IPS-18c (cell line): ENCODE results near the gene ITIH6.
"Not testable (repeated sequence)": the region's sequence is repeated elsewhere in the genome, so short reads cannot be mapped to it uniquely, and the experiment has no call there.

Source experiments
- H3K4me3 ChIP-seq: 2 replicates; pipeline ENCODE4 v1.7.0; 2013; ENCODE audit warnings: low read depth, mild to moderate bottlenecking, low read length, moderate library complexity; ENCODE audit not compliant: insufficient read depth
- H3K9me3 ChIP-seq: one replicate; pipeline ENCODE4 v1.6.1; 2013; ENCODE audit warnings: mild to moderate bottlenecking, low read length, moderate library complexity; ENCODE audit not compliant: control insufficient read depth, insufficient read depth

The ITIH6 gene, protein sequence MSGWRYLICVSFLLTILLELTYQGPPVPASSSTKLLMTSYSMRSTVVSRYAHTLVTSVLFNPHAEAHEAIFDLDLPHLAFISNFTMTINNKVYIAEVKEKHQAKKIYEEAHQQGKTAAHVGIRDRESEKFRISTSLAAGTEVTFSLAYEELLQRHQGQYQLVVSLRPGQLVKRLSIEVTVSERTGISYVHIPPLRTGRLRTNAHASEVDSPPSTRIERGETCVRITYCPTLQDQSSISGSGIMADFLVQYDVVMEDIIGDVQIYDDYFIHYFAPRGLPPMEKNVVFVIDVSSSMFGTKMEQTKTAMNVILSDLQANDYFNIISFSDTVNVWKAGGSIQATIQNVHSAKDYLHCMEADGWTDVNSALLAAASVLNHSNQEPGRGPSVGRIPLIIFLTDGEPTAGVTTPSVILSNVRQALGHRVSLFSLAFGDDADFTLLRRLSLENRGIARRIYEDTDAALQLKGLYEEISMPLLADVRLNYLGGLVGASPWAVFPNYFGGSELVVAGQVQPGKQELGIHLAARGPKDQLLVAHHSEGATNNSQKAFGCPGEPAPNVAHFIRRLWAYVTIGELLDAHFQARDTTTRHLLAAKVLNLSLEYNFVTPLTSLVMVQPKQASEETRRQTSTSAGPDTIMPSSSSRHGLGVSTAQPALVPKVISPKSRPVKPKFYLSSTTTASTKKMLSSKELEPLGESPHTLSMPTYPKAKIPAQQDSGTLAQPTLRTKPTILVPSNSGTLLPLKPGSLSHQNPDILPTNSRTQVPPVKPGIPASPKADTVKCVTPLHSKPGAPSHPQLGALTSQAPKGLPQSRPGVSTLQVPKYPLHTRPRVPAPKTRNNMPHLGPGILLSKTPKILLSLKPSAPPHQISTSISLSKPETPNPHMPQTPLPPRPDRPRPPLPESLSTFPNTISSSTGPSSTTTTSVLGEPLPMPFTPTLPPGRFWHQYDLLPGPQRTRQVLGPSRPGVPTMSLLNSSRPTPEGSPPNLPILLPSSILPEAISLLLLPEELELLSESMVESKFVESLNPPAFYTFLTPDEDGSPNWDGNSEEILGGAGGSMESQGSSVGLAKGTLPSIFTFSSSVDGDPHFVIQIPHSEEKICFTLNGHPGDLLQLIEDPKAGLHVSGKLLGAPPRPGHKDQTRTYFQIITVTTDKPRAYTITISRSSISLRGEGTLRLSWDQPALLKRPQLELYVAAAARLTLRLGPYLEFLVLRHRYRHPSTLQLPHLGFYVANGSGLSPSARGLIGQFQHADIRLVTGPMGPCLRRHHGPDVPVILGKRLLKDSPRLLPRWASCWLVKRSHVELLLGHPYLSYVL

DNA sequence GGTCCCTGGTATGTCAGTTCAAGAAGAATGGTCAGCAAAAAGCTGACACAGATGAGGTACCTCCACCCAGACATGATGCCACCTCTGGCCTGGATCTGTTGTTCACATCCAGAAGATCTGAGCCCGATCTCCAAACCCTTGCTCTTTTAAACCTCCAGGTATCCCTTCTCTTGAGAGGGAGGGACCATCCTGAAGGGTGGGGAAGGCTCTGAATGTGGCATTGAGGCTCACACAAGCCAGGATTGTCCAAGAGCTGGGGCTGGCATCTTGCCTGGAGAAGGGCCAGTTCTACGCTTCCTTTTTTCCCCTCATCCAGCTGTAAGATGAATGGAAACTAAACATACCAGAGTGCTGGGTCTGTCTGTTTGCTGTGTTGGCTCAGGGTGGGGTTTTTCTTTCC is at the start of gene ITIH6:
Gene ITIH6 (minus strand): TSS at position 119 of the 400 bp plus-strand sequence. CDS start 45 bp downstream, at position 74.
- Histone ChIP-seq H3K9me3 (peaks cover 2% of the 10 kb centered on the region), H3K4me3 (no peak within 1 kb of the TSS)

DNA sequence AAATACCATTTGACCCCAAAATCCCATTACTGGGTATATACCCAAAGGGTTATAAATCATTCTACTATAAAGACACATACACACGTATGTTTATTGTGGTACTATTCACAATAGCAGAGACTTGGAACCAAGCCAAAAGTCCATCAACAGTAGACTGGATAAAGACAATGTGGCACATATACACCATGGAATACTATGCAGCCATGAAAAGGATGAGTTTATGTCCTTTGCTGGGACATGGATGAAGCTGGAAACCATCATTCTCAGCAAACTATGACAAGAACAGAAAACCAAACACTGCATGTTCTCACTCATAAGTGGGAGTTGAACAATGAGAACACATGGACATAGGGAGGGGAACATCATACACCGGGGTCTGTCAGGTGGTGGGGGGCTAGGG is 49.6 kb upstream of the ITIH6 start:
- not testable (repeated sequence) for H3K4me3 ChIP-seq, H3K9me3 ChIP-seq

DNA sequence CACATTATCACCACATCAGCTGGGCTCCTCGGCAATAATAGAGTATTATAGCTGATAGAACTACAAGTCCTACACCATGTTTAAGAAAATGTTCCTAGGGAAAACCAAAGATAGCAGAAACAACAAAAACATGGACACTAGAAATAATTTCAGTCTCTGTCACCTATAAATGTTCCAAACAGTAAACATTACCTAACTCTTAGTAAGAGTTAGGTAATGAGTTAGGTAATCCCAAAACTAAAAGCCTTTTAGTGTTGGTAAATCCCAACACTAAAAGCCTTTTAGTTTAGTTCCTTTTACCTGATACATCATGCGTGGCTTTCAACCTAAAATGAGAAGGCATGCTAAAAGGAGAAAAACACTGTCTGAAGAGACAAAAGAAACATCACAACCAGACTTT is 45.0 kb upstream of the ITIH6 start:
- Histone ChIP-seq H3K4me3 (no peak overlapping the region), H3K9me3 (peaks cover 13% of the 10 kb centered on the region)

DNA sequence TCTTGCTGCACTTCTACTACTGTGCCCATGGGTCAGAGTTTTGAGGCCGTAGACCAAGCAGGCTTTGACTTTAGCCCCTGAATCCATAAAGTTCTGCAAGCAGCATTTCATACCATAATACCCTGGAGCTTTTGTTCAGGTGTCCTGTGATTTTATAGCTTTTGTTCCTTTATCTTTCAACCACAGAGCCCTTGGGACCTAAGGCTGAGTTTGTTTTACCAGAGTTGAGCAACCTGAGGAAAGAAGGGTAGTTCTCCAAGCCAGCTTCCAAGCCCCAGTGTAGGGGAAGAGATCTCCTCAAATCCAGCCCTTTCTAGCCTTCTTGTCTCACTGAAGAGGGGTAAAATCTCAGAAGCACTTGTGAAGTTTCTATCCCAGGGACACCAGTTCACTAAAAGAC is 44.6 kb upstream of the ITIH6 start:
- peaks cover 13% of the 10 kb centered on the region for H3K9me3 ChIP-seq
- H3K4me3 ChIP-seq: no peak overlapping the region

DNA sequence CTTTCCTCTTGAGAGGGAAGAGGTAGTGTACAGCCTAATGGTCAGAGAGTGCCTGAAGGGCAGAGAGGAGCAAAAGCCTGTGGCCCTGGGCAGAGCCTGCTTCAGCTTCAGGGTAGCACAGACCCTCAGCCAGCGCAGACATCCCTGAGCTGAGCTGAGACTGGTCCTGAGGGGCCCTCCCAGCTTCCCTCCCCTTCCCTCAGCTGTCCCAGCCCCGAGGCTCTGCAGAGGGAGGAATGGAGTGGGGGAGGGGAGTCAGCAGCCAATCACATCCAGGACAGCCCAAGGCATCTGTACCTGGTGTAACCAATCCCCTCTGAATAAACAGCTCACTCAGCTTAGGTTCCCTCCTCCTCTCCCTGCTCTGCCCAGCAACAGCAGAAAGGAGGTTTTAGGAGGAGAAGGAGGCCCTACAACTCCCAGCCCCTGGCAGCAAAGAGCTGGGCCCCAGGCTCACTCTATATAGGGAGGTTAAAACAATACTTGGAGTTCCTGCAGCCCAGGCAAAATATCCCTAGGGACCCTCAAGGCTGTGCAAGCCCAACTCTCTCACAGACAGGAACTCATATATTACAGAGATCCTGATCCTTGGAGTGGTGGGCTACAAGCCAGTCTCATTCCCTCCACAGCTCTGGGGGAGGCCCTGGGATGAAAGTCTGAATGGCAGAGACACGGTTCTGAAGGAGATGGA is 43.3 kb upstream of the ITIH6 start:
- H3K9me3 ChIP-seq: peaks cover 13% of the 10 kb centered on the region
- not testable (repeated sequence) for H3K4me3 ChIP-seq

DNA sequence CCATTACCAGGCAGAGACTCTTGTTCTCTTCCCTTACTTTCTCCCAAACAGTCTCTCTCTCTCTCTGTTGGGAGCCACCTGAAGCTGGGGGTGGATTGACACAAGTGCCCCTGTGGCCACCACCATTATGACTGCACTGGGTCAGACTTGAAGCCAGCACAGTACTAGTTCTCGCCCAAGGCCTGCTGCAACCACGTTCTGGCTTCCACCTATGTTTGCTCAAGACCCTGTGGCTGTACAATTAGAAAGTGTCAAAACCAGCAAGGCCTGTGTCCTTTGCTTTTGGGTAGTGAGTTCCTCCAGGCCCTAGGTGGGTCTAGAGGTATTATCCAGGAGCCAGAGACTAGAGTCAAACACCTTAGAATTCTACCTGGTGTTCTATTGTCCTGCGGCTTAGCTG is 40.5 kb upstream of the ITIH6 start:
- peaks cover 10% of the 10 kb centered on the region for H3K9me3 ChIP-seq

DNA sequence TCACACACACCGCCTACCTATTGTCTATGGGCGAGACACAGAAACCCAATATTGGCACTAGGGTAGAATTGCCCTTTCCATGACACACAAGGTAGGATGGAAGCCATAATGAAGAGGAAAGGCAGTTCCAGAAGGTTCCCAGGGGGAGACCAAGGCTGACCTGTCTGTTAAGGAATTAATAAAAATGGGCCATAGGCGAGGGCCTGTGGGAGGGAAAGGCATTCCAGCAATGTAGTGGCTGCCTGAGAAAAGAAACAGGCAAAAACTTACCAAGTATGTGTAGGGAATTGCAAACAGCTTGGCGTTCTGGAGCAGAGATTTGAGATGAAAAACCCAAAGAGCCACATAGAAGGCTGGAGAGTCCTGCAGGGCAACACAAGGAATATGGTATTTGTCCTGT is 28.5 kb upstream of the ITIH6 start:
- Histone ChIP-seq H3K9me3 (no peaks in the 10 kb centered on the region), H3K4me3 (no peak overlapping the region)

More for the DNA sequence above, 40.5 kb upstream of the ITIH6 start:
- H3K4me3 ChIP-seq: no peak overlapping the region

DNA sequence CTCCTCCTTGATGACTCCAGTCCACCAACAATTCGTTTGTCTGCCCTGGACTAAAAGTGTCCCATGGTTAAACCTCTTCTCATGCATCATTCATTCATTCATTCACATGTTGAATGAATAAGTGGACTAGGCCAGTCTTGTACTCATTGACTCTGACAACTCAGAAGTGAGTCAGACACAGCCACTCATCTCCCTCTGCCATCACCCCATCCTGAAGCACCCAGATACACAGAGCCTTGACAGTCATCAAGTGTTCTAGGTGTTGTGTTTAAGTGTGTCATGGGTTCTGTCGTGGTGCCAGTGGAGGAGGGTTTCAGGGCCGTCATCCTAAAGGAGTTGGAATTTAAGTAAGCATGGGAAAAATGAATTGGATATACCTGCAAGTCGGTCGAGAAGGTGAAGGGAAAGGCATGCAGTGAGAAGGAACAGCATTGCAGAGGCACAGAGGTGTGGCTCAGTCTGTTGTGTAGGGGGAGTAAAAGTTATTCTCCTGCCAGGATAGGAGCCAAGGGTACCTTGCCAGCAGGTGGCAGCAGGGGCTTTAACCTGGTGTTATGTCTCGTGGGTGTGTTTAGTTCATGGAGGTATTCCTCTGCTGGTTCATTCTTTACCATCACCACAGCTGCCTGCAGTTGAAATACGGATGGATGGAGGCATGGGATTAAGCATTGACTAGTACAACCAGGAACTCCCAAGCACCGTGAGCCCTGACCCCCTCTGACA is 27.8 kb upstream of the ITIH6 start:
- Histone ChIP-seq H3K9me3 (no peaks in the 10 kb centered on the region), H3K4me3 (no peak overlapping the region)

DNA sequence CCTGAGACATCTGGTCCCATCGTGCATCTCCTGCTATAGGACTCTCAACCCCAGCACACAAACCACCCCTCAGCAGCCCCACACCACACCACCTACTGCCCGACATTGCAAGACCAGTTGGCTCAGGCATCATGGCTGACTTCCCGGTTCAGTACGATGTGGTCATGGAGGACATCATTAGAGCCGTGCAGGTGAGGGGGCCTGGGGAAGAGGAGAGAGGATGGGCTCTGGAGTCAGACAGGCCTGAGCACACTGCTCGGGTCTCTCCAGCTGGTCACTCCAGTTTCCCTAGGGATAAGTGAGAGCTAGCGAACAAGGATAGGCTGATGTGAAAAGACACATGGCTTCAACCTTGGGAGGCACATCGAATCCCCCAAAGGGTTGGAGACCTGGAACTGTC is 26.7 kb upstream of the ITIH6 start:
- Histone ChIP-seq H3K9me3 (no peaks in the 10 kb centered on the region), H3K4me3 (no peak overlapping the region)

DNA sequence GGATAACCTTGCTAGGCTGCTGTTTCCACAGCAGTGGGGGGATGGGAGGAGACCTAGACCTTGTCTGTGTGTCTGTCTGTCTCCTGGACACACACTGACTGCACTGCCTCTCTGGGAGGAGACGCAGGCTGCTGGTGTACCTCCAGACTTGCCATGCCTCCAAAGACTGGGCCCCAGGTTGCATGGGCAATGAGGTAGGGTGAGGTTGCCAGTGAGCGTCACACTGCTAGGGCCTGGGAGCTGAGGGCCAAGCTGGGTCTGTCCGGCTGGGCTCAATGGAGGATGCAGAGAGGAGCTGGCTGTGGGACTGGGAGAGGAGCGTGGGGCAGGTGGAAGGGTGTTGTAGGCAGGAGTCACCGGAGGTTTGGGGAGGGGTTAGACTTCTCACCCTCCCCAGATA is 26.1 kb upstream of the ITIH6 start:
- Histone ChIP-seq H3K9me3 (peaks cover under 1% of the 10 kb centered on the region), H3K4me3 (no peak overlapping the region)

DNA sequence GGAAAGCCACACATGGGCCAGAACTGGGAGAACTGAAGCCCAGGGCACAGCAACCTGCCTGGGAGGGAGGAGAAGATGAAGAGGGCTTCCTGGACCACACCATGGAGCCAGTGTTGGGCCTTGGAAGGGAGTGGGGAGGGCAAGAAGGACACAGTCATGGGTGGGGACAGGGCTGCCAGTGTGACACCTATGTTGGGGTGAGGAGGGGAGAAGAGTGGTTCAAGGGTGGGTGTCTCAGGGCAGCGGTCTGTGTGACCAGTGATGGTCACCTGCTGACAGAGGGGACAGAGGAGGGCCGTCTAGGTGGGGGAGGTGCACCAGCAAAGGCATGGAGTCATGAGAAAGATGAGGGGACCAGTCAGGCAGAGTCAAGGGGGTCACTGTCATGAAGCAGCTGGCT is 23.3 kb upstream of the ITIH6 start:
- Histone ChIP-seq H3K4me3 (no peak overlapping the region), H3K9me3 (peaks cover 5% of the 10 kb centered on the region)

DNA sequence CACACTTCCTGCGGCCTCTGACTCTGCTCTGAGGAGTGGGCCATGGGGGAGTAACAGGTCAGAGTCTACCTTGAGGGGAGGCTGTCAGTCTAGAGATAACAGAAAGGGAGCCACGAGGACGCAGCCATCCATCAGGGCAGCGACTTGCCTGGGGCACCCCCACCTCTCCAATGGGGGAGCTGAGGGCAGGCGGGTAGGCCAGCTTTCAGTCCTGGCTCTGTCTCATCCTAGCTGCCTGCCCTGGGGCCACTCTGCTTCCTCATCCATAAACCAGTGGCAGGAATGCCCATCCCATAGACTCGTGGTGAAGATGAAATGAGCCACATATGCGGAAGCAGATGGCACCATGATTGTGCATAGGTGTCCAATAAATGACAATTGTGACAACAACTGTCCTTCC is 22.7 kb upstream of the ITIH6 start:
- Histone ChIP-seq H3K9me3 (peaks cover 5% of the 10 kb centered on the region), H3K4me3 (no peak overlapping the region)

DNA sequence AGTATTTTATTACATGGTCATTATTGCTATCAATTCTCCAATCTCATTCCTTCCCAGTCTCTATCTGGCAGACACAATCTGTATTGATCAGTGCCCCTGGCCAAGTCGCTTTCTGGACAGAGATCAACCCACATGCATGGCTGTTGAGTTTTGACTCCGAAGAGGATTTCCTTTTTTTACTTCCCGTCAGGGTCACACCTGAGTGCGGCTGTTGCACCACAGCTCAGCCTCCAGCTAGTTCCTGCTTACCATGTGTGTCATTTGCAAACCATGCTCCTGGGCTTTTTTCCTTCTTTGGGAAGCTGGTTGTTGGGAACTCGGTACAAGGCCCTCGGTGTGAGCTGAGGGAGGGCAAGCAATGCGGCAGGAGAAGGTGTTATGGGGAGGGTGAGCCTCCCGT is 21.1 kb upstream of the ITIH6 start:
- peaks cover 5% of the 10 kb centered on the region for H3K9me3 ChIP-seq

DNA sequence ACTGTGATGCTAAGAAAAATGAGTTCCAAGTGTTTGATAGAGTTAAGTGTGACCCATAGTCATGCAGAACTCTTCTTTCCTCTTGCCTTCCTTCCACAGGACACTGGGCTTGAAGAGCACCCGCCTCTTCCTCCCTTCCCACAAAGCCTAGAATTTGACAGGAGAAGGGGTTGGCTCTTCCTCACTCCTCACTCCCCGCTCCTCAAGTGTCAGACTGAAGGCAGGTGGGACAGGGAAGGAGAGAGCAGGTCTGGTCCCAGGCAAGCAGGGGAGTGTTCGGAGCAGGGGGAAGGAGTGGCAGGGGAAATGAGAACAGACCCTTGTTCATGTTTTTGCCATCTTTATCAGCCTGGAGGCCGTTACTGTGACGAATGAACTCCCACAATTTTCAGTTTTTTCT is 20.2 kb upstream of the ITIH6 start:
- Histone ChIP-seq H3K4me3 (no peak overlapping the region), H3K9me3 (peaks cover 5% of the 10 kb centered on the region)

More for the DNA sequence above, 21.1 kb upstream of the ITIH6 start:
- no peak overlapping the region for H3K4me3 ChIP-seq

DNA sequence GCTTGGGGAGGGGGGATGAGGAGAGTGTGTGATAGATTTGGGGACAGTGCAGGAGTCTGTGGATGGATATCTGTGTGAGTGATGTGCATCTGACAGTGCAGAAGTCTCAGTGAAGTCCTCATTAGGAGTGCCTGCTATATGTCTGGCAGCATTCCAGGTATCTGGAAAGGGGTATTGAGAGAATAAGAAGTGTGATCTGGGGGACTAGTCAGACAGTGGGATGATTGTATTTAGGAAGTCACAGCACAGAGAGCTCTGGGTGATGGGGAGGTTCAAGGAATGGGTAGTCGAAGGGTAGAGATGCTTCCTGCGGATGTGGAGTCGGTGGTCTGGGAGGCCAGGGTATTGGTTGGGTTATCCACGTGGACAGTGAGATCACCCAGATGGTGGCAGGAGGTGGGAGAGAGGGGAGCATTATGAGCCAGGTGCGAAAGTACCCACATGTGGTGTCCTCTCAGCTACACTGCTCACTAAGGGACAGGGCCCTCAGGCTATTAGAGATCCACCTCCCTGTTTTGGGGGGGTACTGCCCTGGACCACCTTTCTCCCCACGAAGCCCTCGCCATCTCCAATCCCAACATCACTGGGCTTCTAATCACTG is 19.3 kb upstream of the ITIH6 start:
- Histone ChIP-seq H3K9me3 (peaks cover 8% of the 10 kb centered on the region), H3K4me3 (no peak overlapping the region)

DNA sequence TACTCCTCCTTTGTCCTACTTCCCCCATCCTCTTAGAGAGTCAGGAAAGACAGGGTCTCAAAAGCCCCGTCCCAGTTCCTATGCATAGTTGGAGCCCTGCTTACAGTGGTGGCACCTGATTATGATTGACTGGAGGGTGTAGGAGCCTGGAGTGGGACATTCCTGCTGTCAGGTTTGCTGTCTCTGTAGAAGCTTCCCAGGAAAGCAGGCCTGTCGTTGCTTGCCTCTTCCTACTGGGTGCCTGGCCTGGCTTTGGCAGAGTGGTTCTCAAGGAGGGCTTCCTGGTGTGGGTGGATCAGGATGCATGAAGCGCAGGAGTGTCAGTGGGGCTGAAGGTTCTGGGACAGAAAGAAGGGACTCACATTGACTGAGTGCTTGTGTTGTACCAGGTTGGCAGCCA is 14.3 kb upstream of the ITIH6 start:
- H3K9me3 ChIP-seq: peaks cover 10% of the 10 kb centered on the region
- no peak overlapping the region for H3K4me3 ChIP-seq
